ENCODE measurements around the gene GGT7.
"Not testable (repeated sequence)": the region's sequence is repeated elsewhere in the genome, so short reads cannot be mapped to it uniquely, and the experiment has no call there.

GGT7 gene

GRCh38 chr20:34872622-34873224 lies at the start of gene GGT7:
TSS of gene GGT7 (minus strand) at chr20:34872856. CDS start at chr20:34872815, 41 bp downstream.
- DNase-seq: peak; percentile 79

GRCh38 chr20:34921436-34921835 lies 48.8 kb upstream of the GGT7 start:
- no peak for DNase-seq

GRCh38 chr20:34920055-34920454 lies 47.4 kb upstream of the GGT7 start:
- no peak for DNase-seq

- no peak for DNase-seq
Observed at GRCh38 chr20:34916774-34917354, 44.2 kb upstream of the GGT7 start.

GRCh38 chr20:34915749-34916455 lies 43.2 kb upstream of the GGT7 start:
- DNase-seq: no peak

- DNase-seq: no peak
Observed at GRCh38 chr20:34915131-34915530, 42.5 kb upstream of the GGT7 start.

GRCh38 chr20:34907616-34908469 lies 35.2 kb upstream of the GGT7 start:
- DNase-seq: no peak

- DNase-seq: no peak
Observed at GRCh38 chr20:34904202-34904621, 31.6 kb upstream of the GGT7 start.

- not testable (repeated sequence) for DNase-seq
Observed at GRCh38 chr20:34898731-34899130, 26.1 kb upstream of the GGT7 start.

GRCh38 chr20:34898129-34898528 lies 25.5 kb upstream of the GGT7 start:
- DNase-seq: not testable (repeated sequence)

- DNase-seq: no peak
Observed at GRCh38 chr20:34896086-34896621, 23.5 kb upstream of the GGT7 start.

- no peak for DNase-seq
Observed at GRCh38 chr20:34895465-34895864, 22.8 kb upstream of the GGT7 start.

GRCh38 chr20:34894723-34895122 lies 22.1 kb upstream of the GGT7 start:
- DNase-seq: no peak

- no peak for DNase-seq
Observed at GRCh38 chr20:34892671-34893070, 20.0 kb upstream of the GGT7 start.

GRCh38 chr20:34891166-34892062 lies 18.8 kb upstream of the GGT7 start:
- no peak for DNase-seq

GRCh38 chr20:34888468-34888867 lies 15.8 kb upstream of the GGT7 start:
- no peak for DNase-seq

GRCh38 chr20:34887023-34887422 lies 14.4 kb upstream of the GGT7 start:
- no peak for DNase-seq

GRCh38 chr20:34886122-34886521 lies 13.5 kb upstream of the GGT7 start:
- DNase-seq: no peak

GRCh38 chr20:34884260-34884659 lies 11.6 kb upstream of the GGT7 start:
- DNase-seq: no peak

- DNase-seq: no peak
Observed at GRCh38 chr20:34883809-34884208, 11.2 kb upstream of the GGT7 start.

- DNase-seq: no peak
Observed at GRCh38 chr20:34883087-34883688, 10.5 kb upstream of the GGT7 start.

GRCh38 chr20:34881689-34882088 lies 9.0 kb upstream of the GGT7 start:
- no peak for DNase-seq
